Measurements from ENCODE around the gene LIN52.

Gene LIN52

GRCh38 chr14:74239848-74240793 is 155.4 kb downstream of the LIN52 start:
- no peak for DNase-seq

- no peak for DNase-seq
These were observed 156.3 kb downstream of the LIN52 start for GRCh38 chr14:74240794-74241651.

GRCh38 chr14:74241652-74242017 is 156.9 kb downstream of the LIN52 start:
- DNase-seq = no peak

GRCh38 chr14:74242021-74242779 is 157.4 kb downstream of the LIN52 start:
- no peak for DNase-seq

- DNase-seq = no peak
These were observed 158.0 kb downstream of the LIN52 start for GRCh38 chr14:74242780-74243042.

- DNase-seq = no peak
These were observed 158.3 kb downstream of the LIN52 start for GRCh38 chr14:74243051-74243450.

- DNase-seq = no peak
These were observed 159.4 kb downstream of the LIN52 start for GRCh38 chr14:74244115-74244514.

GRCh38 chr14:74245292-74245691 is 160.5 kb downstream of the LIN52 start:
- DNase-seq = peak; percentile 36

GRCh38 chr14:74246542-74246941 is 161.8 kb downstream of the LIN52 start:
- DNase-seq = no peak

- DNase-seq = no peak
These were observed 163.3 kb downstream of the LIN52 start for GRCh38 chr14:74248017-74248416.

- no peak for DNase-seq
These were observed 164.9 kb downstream of the LIN52 start for GRCh38 chr14:74249433-74250375.
